Stimulated activated CD8-positive, alpha-beta memory T cell treated with anti-CD3 and anti-CD28 coated beads, Interleukin-15, amount 100 ng/mL, for 4 hours (primary cell): ENCODE data around the gene TMCO4.

ENCODE experiments used
- DNase-seq, 2 donors: peaks; one replicate each; pipeline ENCODE4 v3.0.0-alpha.2; 2020; ENCODE audit warnings: low read depth in 2 of 2

Gene TMCO4

GRCh38 chr1:19717467-19717866 lies 82.2 kb downstream of the TMCO4 start:
- no peak for DNase-seq

DNA sequence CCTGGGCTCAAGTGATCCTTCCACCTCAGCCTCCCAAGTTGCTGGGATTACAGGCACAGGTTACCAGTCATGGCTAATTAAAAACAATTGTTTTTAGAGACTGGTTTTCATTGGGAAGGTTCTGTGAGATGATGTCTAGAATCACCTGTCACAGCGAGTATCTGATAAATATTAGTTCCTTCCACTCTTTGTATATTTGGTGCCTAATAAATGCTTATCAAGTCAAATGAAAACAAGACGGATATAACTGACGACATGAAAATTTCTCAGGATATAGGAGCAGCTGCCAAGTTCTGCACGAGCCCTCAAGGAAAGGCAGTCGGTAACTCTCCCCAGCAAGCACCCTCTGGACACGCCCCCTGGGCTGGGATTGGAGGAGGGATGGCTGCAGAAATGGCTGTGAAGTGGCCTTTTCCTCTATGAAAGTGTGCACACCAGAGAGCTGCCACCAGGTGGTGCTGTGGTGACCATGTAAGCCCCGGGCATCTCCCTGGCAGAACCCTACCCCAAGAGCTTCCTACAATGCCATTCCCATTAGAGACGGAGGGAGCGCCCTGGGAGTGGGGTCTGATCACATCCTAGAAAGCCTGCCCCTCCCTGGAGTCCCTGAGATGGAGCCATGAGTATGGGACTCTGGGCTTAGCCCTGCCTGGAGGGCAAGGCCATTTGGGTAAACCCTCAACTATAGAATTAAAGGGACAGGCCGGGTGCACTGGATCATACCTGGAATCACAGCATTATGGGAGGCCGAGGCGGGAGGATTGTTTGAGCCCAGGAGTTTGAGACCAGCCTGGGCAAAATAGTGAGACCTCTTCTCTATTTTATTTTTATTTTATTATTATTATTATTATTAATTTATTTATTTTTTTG lies 84.1 kb downstream of the TMCO4 start:
- peak; percentile 46 to 58 for DNase-seq

DNA sequence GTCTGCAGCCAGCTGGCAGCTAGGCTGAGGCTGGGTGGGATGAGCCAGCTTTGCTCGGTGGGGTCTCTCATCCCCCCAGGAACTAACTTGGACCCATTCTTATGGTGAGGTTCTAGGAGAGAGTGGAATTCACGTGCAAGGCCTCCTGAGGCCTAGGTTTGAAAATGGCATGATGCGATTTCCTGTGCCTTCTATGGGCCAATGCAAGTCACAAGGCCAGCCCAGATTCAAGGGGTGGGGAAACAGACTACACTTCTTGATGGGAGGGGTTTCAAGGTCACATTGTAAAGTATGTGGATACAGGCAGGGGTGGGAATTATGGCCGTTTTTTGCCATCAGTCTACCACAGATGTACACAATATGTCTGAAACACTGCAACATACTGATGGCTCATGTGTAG lies 86.8 kb downstream of the TMCO4 start:
- DNase-seq, result no peak

GRCh38 chr1:19710825-19711611 lies 88.7 kb downstream of the TMCO4 start:
- no peak for DNase-seq

DNA sequence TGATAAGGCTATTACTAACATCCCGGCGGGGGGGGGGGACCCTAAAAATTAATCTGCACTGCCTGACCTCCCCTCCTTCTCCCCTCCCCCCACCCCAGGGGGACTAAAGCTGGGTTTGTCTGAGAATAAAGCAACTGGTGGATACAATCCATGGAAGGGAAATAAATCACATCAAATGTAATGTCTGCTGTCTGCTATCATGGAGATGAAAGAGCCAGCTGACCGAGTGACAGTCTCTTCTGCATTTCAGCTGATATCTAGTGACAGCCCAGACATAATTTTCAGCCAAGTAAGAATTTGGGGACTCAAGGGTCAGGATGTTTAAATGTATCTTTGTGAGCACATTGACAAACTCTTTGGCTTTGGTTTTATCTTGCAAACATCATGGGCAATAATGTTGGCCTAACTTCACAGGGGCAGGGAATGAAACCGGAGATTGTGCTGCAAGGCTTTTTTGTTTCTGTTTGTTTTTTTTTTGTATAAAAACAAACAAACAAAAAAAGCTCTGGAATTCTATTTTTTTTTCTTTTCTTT lies 90.4 kb downstream of the TMCO4 start:
- DNase-seq, result no peak

DNA sequence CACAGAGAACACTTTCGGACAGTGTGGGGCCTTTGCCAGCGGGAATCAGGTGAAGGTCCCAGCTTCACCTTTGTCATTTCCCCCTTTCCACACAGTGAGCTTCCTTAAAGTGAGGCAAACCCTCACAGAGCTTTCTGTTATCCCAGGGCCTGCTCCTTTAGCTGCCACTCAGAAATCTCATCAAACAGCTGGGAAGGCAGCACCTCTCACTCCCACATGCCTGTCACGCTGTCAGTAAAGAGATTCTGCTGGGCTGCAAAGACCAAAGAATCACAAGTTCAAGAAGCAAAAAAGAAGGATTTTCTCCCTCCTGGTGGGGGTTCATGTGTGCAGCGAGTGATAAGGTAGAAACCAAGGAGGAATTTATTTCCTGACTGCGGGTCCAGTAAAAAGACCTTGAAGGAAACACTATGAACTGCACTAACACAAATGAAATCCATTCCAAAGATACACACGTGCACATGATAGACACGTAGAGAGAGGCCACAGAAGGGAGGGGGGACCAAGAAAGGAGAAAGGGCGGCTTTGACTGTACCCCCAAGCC lies 91.1 kb downstream of the TMCO4 start:
- no peak for DNase-seq

- DNase-seq, result no peak
These were observed 93.6 kb downstream of the TMCO4 start for GRCh38 chr1:19706136-19706535.

- no peak for DNase-seq
These were observed 94.3 kb downstream of the TMCO4 start for GRCh38 chr1:19705464-19705863.

- peak in 1 of 2 donors; percentile 9 for DNase-seq
These were observed 95.2 kb downstream of the TMCO4 start for GRCh38 chr1:19704247-19705113.

- DNase-seq, result no peak
These were observed 96.4 kb downstream of the TMCO4 start for GRCh38 chr1:19703280-19703679.

- no peak for DNase-seq
These were observed 99.5 kb downstream of the TMCO4 start for GRCh38 chr1:19700079-19700777.

DNA sequence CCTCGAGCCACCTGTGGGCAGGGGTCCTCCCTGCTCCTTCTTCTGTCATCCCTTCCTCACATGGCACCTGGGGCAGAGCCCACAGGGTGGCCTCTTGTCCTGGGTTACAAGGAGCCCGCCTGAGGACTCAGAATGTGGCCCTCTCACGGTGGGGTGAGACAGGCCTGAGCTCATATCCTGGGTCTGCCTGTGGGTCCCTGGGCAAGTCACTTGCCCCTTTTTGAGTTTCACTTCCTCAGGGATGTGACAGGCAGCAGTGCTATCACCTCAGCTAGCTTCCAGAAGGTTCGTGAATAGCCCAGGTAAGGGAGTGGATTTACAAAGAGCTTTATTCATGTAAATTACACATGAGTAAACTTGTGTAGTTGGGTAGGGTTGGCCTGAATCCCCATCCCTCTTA lies 101.5 kb downstream of the TMCO4 start:
- no peak for DNase-seq

GRCh38 chr1:19696820-19697219 lies 102.9 kb downstream of the TMCO4 start:
- no peak for DNase-seq

GRCh38 chr1:19695772-19696171 lies 103.9 kb downstream of the TMCO4 start:
- no peak for DNase-seq

- DNase-seq, result no peak
These were observed 105.4 kb downstream of the TMCO4 start for GRCh38 chr1:19694298-19694697.

DNA sequence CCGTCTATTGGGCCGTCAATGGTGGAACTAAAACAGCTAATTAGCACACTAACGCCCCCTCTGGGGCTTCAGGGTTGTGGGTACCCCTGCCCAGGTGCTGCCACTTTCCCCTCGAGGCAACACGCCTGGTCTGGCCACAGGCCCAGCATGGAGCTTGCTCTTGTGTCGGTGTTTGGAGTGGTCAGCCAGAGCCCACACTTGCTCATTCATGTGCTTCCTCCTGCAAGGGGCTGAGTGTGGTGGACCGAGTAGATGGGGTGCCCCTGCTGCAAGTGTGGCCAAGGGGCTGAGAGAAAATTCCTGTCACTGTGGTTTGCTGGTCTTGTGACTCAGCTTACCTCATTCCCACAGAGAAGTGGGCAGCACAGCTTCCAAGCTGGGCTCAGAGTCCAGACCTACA lies 109.4 kb downstream of the TMCO4 start:
- DNase-seq, result no peak

GRCh38 chr1:19689856-19690255 lies 109.9 kb downstream of the TMCO4 start:
- DNase-seq, result no peak

DNA sequence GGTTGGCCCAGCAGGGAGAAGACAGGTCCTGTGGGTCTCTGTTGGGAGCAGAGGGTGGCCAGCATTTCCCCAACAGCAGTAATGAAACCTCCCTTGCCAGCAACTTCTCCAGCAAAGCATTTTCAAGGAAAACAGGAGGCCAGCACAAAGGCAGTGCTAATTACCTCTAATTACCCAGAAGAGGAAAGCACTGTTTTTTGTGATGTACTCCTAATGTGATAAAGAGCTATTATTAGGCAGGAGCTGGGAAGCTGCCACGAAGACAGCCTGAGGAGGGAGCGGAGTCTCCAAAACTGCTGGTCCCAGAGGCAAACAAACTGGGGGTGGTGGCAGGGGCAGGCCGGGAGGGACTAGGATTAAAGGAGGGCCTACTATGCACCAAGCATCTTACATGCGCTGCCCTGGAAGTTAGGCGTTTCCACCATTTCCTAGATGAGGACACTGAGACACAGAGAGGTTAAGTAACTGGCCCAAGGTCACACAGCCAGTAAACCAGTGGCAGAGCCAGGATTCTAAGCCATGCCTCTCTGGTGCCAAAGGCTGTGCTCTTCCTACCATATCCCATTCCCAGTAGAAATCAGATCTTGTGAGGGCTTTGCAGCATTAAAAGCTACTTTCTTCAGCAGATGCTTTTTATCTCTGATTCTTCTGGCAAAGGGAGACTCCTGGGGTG lies 110.5 kb downstream of the TMCO4 start:
- no peak for DNase-seq

- DNase-seq, result peak in 1 of 2 donors; percentile 8
These were observed 111.5 kb downstream of the TMCO4 start for GRCh38 chr1:19688041-19688842.
